Measurements from ENCODE around the gene PTPN7. TPM values are rescaled to one million over a fixed set of nuclear protein-coding genes. Genes with fewer than 3 reads are reported as not detected.
"Not testable (repeated sequence)": the region's sequence is repeated elsewhere in the genome, so short reads cannot be mapped to it uniquely, and the experiment has no call there.

The PTPN7 gene
- 1.2 TPM for total RNA-seq (ENCODE audit: insufficient read depth, low replicate concordance)

GRCh38 chr1:202160377-202160940 lies at the start of gene PTPN7:
Gene PTPN7, minus strand, starts transcription at chr1:202160602. Its CDS starts 1,200 bp downstream, at chr1:202159402.
- DNase-seq (ENCODE audit: low spot score) = no peak

- no peak for DNase-seq (ENCODE audit: low spot score)
Measured at GRCh38 chr1:202208351-202208857, 48.0 kb upstream of the PTPN7 start.

GRCh38 chr1:202207292-202207691 lies 46.9 kb upstream of the PTPN7 start:
- DNase-seq (ENCODE audit: low spot score) = peak; percentile 94

- no peak for DNase-seq (ENCODE audit: low spot score)
Measured at GRCh38 chr1:202205523-202206190, 45.3 kb upstream of the PTPN7 start.

- DNase-seq (ENCODE audit: low spot score) = no peak
Measured at GRCh38 chr1:202204065-202204464, 43.7 kb upstream of the PTPN7 start.

GRCh38 chr1:202203238-202204039 lies 43.0 kb upstream of the PTPN7 start:
- no peak for DNase-seq (ENCODE audit: low spot score)

- DNase-seq (ENCODE audit: low spot score) = no peak
Measured at GRCh38 chr1:202202500-202203168, 42.2 kb upstream of the PTPN7 start.

GRCh38 chr1:202201971-202202370 lies 41.6 kb upstream of the PTPN7 start:
- no peak for DNase-seq (ENCODE audit: low spot score)

GRCh38 chr1:202201266-202201665 lies 40.9 kb upstream of the PTPN7 start:
- no peak for DNase-seq (ENCODE audit: low spot score)

- DNase-seq (ENCODE audit: low spot score) = no peak
Measured at GRCh38 chr1:202200669-202201068, 40.3 kb upstream of the PTPN7 start.

- no peak for DNase-seq (ENCODE audit: low spot score)
Measured at GRCh38 chr1:202200112-202200548, 39.7 kb upstream of the PTPN7 start.

- no peak for DNase-seq (ENCODE audit: low spot score)
Measured at GRCh38 chr1:202199040-202199889, 38.9 kb upstream of the PTPN7 start.

- no peak for DNase-seq (ENCODE audit: low spot score)
Measured at GRCh38 chr1:202198366-202198724, 37.9 kb upstream of the PTPN7 start.

GRCh38 chr1:202197653-202198365 lies 37.4 kb upstream of the PTPN7 start:
- no peak for DNase-seq (ENCODE audit: low spot score)

- DNase-seq (ENCODE audit: low spot score) = no peak
Measured at GRCh38 chr1:202194328-202194648, 33.9 kb upstream of the PTPN7 start.

- peak; percentile 33 for DNase-seq (ENCODE audit: low spot score)
Measured at GRCh38 chr1:202193614-202194327, 33.4 kb upstream of the PTPN7 start, which contains the start of gene LGR6. Gene LGR6, plus strand, starts transcription at chr1:202193799. Its CDS starts 191 bp downstream, at chr1:202193990.

- DNase-seq (ENCODE audit: low spot score) = peak; percentile 57
Measured at GRCh38 chr1:202192770-202193613, 32.6 kb upstream of the PTPN7 start.

GRCh38 chr1:202191391-202191790 lies 31.0 kb upstream of the PTPN7 start:
- not testable (repeated sequence) for DNase-seq (ENCODE audit: low spot score)

All from umbilical cord (tissue), 2 donors.